GM18951 (cell line): Measurements from ENCODE around the gene RBMS1.
"Not testable (repeated sequence)": the region's sequence is repeated elsewhere in the genome, so short reads cannot be mapped to it uniquely, and the experiment has no call there.

Experiments
- POLR2A ChIP-seq: IDR thresholded peaks from 4 replicates; pipeline ENCODE4 v1.6.1; 2011; ENCODE audit warnings: mild to moderate bottlenecking; ENCODE audit not compliant: insufficient read length, insufficient read depth; ENCODE audit errors: extremely low read depth
- in situ Hi-C: fragments of 300-500 bp; cut with MboI; formaldehyde crosslinking; loops from one replicate; pipeline ENCODE4 v1.12.0; 2022; ENCODE audit warnings: low sequenced_read_pairs, mixed read lengths, inconsistent platforms; ENCODE audit not compliant: unreplicated experiment

Gene RBMS1

DNA sequence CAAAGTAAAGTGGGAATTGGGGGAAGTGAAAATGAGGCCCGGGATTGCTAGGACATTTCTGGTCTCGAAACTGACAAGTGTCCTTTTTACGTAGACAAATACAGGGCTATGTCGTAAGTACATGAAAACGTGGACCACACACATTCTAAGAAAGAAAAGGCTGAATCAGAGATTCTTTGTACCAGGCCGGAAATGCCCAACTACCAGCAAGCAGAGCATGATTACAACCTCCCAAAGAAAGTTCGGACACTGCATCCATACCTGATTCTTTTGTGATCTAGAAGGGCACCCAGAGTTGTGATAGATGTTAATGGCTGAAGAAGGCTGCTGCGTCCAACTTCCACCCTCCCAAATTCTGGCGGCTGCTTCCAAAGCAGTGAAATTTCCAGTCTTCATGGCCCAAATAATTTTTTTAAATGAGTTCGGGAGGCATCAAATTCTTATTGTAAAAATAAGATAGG is 1.7 kb downstream of the RBMS1 start:
- TF ChIP-seq POLR2A: no peak
- in situ Hi-C loops: no loop called here

DNA sequence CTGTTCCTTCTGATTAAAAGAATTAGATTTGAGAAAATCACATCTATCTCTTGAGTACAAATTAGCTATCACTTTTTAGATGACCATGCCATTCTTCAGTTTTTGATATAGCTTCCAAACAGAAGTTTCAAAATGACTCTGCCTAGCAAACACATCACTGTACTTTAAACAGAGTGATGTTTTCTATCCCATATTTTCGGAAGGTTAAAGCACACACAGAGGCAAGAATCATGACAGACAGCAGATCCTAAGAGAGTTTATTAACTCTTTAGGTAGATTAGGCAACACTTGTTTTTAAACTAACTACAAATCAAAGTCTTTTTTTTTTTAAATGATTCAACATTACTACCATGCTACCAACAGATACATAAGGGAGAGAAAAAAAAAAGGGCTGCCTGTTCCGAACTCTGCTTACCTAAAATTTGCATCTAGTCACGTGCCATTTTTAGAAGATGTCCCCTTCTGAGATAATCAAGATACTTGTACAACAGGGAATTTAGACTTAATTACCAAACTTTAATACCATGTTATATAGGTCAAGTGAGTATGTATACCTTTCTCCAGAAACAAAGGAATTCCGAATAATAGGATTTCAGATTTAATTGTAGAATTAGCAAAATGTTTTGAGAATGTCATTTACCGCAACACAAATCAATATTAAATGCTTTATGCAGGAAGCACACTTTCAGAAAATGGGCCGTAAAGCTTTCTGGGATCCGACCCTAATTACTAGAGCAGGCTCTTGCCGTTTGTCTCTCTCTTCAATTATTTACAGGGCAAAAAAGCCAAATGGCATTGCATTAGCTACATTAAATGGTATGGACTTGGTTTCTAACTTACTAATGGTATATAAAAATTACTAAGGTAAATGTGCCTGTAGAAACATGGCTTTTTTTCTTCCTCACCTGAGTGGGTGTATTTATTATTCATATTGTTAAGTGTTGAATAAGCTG is 2.6 kb downstream of the RBMS1 start:
- in situ Hi-C loops: no loop called here
- TF ChIP-seq POLR2A: no peak

- in situ Hi-C loops: no loop called here
- TF ChIP-seq POLR2A: no peak
Measured at GRCh38 chr2:160489111-160489510, 4.5 kb downstream of the RBMS1 start.

- in situ Hi-C loops: not testable (repeated sequence)
Measured at GRCh38 chr2:160488289-160488688, 5.3 kb downstream of the RBMS1 start.

GRCh38 chr2:160486341-160486740 is 7.3 kb downstream of the RBMS1 start:
- in situ Hi-C loops: no loop called here
- no peak for TF ChIP-seq POLR2A

DNA sequence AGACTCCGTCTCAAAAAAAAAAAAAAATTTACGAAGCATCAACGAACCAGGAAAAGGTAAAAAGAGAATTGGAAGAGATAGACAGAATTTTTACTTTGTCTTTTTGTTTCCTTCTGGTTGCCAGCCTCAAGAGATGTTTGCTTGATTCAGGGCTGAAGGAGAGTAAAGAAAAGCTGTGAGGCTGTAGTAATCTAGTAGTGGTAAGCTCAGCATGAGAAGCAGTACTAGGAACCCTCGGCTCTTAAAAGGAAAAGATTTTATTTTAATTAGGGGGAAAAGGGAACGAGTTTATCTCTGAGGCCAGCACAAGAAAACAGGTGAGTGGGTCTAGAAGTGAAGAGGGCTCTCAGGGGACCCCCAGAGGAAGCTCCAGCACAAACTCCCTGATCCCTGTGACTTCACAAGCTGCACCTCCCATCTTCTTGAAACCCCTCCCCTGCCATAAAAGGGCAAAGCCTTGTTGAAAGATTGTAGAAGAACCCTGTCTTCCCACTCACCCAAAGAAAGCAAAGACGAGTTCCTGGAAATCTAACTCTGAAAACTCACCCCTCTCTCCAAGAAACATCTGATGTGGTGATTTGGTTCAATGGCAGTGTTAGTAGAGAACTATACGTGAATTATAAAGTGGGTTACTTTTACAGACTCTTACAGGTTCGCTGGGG is 8.6 kb downstream of the RBMS1 start:
- in situ Hi-C loops: no loop called here
- TF ChIP-seq POLR2A: no peak

GRCh38 chr2:160482673-160483072 is 10.9 kb downstream of the RBMS1 start:
- no peak for TF ChIP-seq POLR2A
- in situ Hi-C loops: no loop called here

GRCh38 chr2:160479269-160479668 is 14.3 kb downstream of the RBMS1 start:
- in situ Hi-C loops: no loop called here

GRCh38 chr2:160478660-160479059 is 14.9 kb downstream of the RBMS1 start:
- in situ Hi-C loops: no loop called here
- no peak for TF ChIP-seq POLR2A

More at GRCh38 chr2:160479269-160479668, 14.3 kb downstream of the RBMS1 start:
- no peak for TF ChIP-seq POLR2A

DNA sequence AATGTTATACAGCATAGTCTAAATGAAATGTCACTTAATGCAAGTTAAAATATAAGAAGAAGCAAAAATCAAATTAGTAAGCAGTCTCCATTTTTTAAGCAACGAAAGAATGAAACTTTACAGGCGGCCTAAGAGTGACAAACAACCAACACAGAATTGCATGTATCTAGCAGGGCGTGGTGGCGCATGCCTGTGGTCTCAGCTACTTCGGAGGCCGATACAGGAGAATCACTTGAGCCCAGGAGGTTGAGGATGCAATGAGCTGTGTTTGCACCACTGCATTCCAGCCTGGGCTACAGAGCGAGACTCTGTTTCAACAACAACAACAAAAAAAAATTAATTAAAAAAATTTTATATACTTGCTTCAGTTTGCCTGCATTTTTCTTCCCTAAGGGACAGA is 16.6 kb downstream of the RBMS1 start:
- in situ Hi-C loops: no loop called here
- no peak for TF ChIP-seq POLR2A

DNA sequence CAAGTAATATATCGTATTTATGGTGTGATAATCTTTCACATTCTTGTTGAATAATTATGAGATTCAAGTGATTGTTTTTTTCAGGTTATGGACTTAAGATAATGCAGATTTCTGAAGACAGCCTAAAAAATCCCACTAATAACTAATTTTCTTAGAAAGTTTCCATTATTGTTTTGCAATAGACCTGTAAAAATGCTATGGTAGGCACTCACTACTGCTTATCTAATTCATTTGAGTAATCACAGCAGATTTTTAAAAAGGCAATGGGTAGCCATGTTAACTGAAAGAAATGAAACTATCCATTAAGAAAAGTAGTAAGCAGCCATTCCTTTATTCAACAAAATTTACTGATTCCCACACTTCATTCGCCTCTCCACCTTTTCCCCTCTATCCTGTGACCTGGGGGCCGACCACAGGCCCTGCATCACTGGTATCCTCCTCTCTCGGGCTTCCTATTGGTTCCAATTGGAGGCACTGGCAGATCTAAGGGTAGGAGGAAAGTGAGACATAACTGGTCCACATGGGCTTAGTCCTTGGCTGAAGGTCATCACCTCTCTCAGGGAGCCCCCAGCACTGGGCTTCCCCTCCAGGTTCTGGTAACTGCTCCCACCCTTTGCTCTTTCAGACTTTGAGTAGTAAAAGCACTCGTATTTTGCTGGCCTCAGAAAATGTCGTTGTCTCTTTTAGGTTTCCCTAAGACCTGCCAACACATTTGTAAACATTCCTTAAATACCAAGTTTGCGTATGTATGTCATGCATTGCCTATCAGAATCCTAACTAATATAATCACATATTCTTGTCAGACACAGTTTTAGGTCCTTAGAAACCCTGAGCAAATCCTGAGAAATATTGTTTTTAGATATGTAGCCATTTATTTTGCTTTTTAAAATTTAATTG is 18.5 kb downstream of the RBMS1 start:
- in situ Hi-C loops: no loop called here
- TF ChIP-seq POLR2A: no peak

DNA sequence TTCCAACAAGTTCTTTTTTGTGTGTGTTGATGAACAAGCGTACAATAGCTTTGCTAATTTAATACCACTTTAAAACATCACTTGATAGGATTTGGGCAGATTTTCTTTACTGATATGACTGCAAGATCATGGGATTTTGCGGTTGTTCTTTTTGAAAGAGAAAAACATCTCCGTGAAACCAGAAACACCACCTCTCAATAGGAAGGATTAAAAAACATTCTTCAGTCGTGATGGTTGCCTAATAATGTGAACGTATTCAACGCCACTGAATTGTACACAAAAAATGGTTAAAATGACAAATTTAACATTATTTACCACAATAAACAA is 19.3 kb downstream of the RBMS1 start:
- in situ Hi-C loops: no loop called here
- TF ChIP-seq POLR2A: no peak

GRCh38 chr2:160473468-160474318 is 19.9 kb downstream of the RBMS1 start:
- no peak for TF ChIP-seq POLR2A
- in situ Hi-C loops: no loop called here

- no peak for TF ChIP-seq POLR2A
- in situ Hi-C loops: no loop called here
Measured at GRCh38 chr2:160472839-160473251, 20.8 kb downstream of the RBMS1 start.
